HEK293T (cell line): Measurements from ENCODE around the gene CLDN19.

Experiments used
- BHLHE40 ChIP-seq: fragments of 450-650 bp; IDR thresholded peaks from 2 replicates; pipeline ENCODE4 v1.6.1; 2016; ENCODE audit warnings: mild to moderate bottlenecking, moderate library complexity, borderline replicate concordance
- L3MBTL2 ChIP-seq: fragments of 450-650 bp; conservative IDR thresholded peaks from 2 replicates; pipeline ENCODE4 v1.6.1; 2016; ENCODE audit warnings: mild to moderate bottlenecking

DNA sequence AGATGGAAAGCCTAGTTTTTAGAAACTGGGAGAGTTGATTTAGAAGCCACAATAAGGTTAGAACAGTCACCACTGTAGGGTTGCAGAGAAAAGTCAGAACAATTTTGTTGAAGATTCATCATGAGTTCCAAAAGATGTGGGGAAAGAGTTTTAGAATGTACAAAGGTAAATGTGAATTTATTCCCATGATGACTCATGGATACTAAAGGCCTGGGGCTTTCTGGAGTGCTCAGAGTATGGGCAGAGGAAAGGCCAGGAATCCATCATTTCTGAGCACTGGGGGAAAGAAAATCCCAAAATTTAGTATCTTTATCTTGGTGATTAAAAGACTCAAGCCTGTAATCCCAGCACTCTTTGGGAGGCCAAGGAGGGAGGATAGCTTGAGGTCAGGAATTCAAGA is 40.0 kb downstream of the CLDN19 start:
- TF ChIP-seq L3MBTL2 = no peak
- TF ChIP-seq BHLHE40 = no peak
